Parathyroid adenoma (tissue), 2 donors: ENCODE results near the gene DGKG.

Experiments
- H2AFZ ChIP-seq: fragments of 300-600 bp; sonication (generic); one replicate; pipeline ENCODE4 v1.7.0; 2017; ENCODE audit warnings: antibody characterized with exemption, mild to moderate bottlenecking
- H3K27ac ChIP-seq: fragments of 300-600 bp; sonication (generic); one replicate; pipeline ENCODE4 v1.7.0; 2017
- H3K27me3 ChIP-seq: fragments of 300-600 bp; sonication (generic); one replicate; pipeline ENCODE4 v1.7.0; 2017; ENCODE audit warnings: low read length; ENCODE audit not compliant: control insufficient read depth, insufficient read depth
- H3K36me3 ChIP-seq: fragments of 300-600 bp; sonication (generic); one replicate; pipeline ENCODE4 v1.7.0; 2017; ENCODE audit warnings: low read length; ENCODE audit not compliant: control insufficient read depth, insufficient read depth
- H3K4me1 ChIP-seq: fragments of 300-600 bp; sonication (generic); one replicate; pipeline ENCODE4 v1.7.0; 2017; ENCODE audit warnings: control low read depth
- H3K4me2 ChIP-seq: fragments of 300-600 bp; sonication (generic); one replicate; pipeline ENCODE4 v1.7.0; 2017; ENCODE audit warnings: low read length
- H3K4me3 ChIP-seq: fragments of 300-600 bp; sonication (generic); one replicate; pipeline ENCODE4 v1.7.0; 2017; ENCODE audit warnings: low read depth, low read length
- H3K79me2 ChIP-seq: fragments of 300-600 bp; sonication (generic); one replicate; pipeline ENCODE4 v1.7.0; 2017; ENCODE audit warnings: control low read depth
- H3K9ac ChIP-seq: fragments of 300-600 bp; sonication (generic); one replicate; pipeline ENCODE4 v1.7.0; 2017; ENCODE audit warnings: mild to moderate bottlenecking
- H3K9me3 ChIP-seq: fragments of 300-600 bp; sonication (generic); one replicate; pipeline ENCODE4 v1.7.0; 2017; ENCODE audit warnings: low read length; ENCODE audit not compliant: control insufficient read depth
- TF ChIP-seq, protein P1 (sequence below): fragments of 300-600 bp; sonication (generic); IDR thresholded peaks from one replicate; pipeline ENCODE4 v1.7.0; 2017; ENCODE audit warnings: antibody characterized with exemption, mild to moderate bottlenecking
- donor health status: primary hyperparathyroidism.

The DGKG gene

DNA sequence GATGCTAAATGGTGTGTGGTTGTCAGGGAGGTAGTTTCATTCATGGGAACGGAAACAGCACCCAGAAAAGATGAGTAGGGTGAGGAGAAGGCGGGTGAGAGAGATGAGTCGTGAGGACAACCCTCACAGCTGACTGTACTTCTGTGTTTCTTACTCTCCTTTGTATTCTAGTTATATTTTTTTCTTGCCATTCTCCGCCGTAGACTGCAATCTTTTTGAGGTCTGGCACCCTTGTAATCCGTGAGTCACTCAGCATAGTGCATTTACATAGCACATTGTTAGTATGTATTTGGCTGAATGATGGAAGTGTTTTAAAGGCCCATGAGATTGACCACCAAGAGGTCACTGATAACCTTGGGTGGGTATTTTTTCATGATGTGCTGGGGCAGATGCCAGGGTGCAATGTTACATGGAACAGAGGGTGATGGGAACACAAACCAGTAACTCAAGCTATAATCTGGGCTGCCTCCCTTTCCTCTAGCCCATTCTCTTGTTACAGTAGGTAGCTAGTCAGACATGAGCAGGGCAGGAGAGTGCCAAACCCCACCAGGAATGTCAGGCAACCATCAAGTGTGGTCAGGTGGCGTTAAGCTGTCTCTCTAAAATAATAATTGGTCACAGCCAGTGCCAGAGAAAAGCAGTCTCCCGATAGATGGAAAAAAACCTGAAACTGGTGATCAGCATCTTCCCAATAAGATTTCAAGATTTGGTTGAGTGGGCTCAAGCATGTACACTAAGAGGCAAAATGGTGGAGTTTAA is 18.8 kb upstream of the DGKG start:
- Histone ChIP-seq H3K4me2 (no peak overlapping the region), H2AFZ (no peak overlapping the region), H3K9ac (no peak overlapping the region), H3K4me1 (no peaks in the 10 kb centered on the region), H3K9me3 (no peaks in the 10 kb centered on the region), H3K27me3 (no peaks in the 10 kb centered on the region), H3K4me3 (no peak overlapping the region), H3K36me3 (no peaks in the 10 kb centered on the region), H3K27ac (no peak overlapping the region), H3K79me2 (no peaks in the 10 kb centered on the region)
- TF ChIP-seq, protein P1, sequence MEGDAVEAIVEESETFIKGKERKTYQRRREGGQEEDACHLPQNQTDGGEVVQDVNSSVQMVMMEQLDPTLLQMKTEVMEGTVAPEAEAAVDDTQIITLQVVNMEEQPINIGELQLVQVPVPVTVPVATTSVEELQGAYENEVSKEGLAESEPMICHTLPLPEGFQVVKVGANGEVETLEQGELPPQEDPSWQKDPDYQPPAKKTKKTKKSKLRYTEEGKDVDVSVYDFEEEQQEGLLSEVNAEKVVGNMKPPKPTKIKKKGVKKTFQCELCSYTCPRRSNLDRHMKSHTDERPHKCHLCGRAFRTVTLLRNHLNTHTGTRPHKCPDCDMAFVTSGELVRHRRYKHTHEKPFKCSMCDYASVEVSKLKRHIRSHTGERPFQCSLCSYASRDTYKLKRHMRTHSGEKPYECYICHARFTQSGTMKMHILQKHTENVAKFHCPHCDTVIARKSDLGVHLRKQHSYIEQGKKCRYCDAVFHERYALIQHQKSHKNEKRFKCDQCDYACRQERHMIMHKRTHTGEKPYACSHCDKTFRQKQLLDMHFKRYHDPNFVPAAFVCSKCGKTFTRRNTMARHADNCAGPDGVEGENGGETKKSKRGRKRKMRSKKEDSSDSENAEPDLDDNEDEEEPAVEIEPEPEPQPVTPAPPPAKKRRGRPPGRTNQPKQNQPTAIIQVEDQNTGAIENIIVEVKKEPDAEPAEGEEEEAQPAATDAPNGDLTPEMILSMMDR = no peak

DNA sequence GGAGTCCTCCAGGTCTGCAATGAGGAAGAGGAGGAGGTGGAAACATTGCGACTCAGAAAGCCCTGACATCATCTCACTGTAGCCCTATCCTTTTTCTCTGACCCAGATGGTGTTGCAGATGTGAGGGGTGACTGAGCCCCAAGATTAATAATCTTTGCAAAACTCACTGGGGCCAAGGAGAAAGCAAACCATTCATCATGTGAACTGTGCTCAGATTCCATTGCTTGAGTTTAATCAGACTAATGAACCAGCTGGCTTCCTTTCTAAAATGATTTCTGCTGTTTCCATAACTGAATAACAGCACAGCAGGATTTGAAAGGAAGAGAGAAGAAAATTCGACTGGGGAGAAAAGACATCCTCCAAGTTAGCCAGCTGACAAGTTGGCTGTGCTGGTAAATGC is 13.4 kb upstream of the DGKG start:
- H3K27ac ChIP-seq = no peak overlapping the region

DNA sequence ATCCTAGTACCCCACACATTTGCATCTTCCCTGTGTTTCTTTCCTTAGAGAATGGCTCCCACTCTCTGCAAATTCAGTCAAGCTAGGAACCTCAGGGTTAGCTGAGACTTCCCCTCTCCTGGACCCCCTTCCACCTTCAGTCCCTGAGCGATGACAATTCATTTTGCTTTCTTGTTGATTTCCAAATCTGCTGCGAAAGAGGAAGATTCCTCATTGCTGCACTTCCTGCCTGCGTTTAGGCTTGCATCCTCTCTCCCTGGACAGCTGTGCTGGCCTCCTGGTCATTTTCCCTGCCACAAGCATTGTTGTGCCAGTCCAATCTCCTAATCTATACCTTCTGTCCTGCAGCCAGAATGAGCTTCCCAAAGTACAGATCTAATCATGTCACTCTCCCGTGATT is 12.3 kb upstream of the DGKG start:
- Histone ChIP-seq H3K9ac (no peak overlapping the region), H3K4me1 (no peaks in the 10 kb centered on the region), H3K4me3 (no peak overlapping the region), H2AFZ (no peak overlapping the region), H3K79me2 (no peaks in the 10 kb centered on the region), H3K9me3 (no peaks in the 10 kb centered on the region), H3K4me2 (no peak overlapping the region), H3K27me3 (no peaks in the 10 kb centered on the region), H3K36me3 (no peaks in the 10 kb centered on the region), H3K27ac (no peak overlapping the region)
- TF ChIP-seq, protein P1 = no peak

More for the DNA sequence above, 13.4 kb upstream of the DGKG start:
- no peaks in the 10 kb centered on the region for H3K36me3 ChIP-seq
- H3K4me1 ChIP-seq = no peaks in the 10 kb centered on the region
- no peak overlapping the region for H3K4me2 ChIP-seq
- no peaks in the 10 kb centered on the region for H3K27me3 ChIP-seq
- H3K9ac ChIP-seq = no peak overlapping the region
- H2AFZ ChIP-seq = no peak overlapping the region
- no peaks in the 10 kb centered on the region for H3K9me3 ChIP-seq
- TF ChIP-seq, protein P1 = no peak
- H3K79me2 ChIP-seq = no peaks in the 10 kb centered on the region
- no peak overlapping the region for H3K4me3 ChIP-seq

DNA sequence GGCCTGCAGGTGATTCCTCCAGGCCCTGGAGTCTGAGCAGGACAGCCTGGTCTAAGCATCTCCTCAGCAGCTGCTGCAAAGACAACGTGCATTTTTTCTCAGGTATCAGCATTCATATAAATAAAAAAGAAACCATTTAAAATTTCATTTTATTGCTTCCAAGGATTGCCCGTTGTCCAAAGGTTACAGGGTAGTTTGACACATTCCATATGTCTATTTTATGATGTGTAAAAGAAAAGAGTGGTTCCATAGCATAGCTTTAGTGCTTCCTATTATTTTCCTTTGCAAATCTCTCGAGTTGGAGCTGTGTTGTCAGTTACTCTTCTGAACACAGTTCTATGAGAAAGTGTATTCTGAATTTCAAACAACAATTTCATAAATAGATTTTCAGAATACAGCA is 7.2 kb upstream of the DGKG start:
- H3K36me3 ChIP-seq = no peaks in the 10 kb centered on the region
- no peak overlapping the region for H3K9ac ChIP-seq
- H3K4me2 ChIP-seq = no peak overlapping the region
- no peaks in the 10 kb centered on the region for H3K9me3 ChIP-seq
- H2AFZ ChIP-seq = no peak overlapping the region
- H3K79me2 ChIP-seq = no peaks in the 10 kb centered on the region
- TF ChIP-seq, protein P1 = no peak
- no peaks in the 10 kb centered on the region for H3K4me1 ChIP-seq
- no peak overlapping the region for H3K4me3 ChIP-seq
- H3K27me3 ChIP-seq = no peaks in the 10 kb centered on the region
- H3K27ac ChIP-seq = no peak overlapping the region

DNA sequence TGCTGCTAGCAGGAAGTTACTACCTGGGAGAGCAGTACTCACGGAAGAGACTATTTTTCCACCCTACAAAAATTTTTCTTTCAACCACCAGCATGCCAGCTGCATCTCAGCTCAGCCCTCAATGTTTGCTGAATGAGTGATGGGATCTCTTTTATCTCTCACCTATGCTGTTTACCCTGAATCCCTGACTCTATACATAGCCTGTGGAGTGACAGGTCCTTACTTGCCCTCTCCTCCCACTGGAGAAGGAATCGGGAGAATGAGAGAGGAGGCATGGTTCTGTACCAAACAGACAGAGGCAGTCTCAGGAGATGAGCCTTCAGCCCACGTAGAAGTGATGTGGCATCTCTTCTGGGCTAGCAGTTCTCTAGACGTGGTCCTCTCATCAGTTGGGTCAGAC is 6.7 kb upstream of the DGKG start:
- TF ChIP-seq, protein P1 = no peak

More for the DNA sequence above, 6.7 kb upstream of the DGKG start:
- no peaks in the 10 kb centered on the region for H3K4me1 ChIP-seq
- H3K36me3 ChIP-seq = no peaks in the 10 kb centered on the region
- no peaks in the 10 kb centered on the region for H3K9me3 ChIP-seq
- no peak overlapping the region for H2AFZ ChIP-seq
- H3K79me2 ChIP-seq = no peaks in the 10 kb centered on the region
- H3K4me3 ChIP-seq = no peak overlapping the region
- H3K27ac ChIP-seq = no peak overlapping the region
- H3K9ac ChIP-seq = no peak overlapping the region
- H3K4me2 ChIP-seq = no peak overlapping the region
- H3K27me3 ChIP-seq = no peaks in the 10 kb centered on the region
